Neural cell (in vitro differentiated cells): ENCODE data around the gene SHROOM4. TPM values are rescaled to one million over a fixed set of nuclear protein-coding genes. Genes with fewer than 3 reads are reported as not detected.

Experiments
- H2AFZ ChIP-seq: fragments of 200-600, 300-800 bp; sonication (generic), shearing (Covaris generic); 2 replicates; pipeline ENCODE4 v1.6.0; 2014; ENCODE audit warnings: low read depth, mild to moderate bottlenecking, antibody characterized with exemption, low read length, moderate library complexity
- H3F3A ChIP-seq: fragments of 200-600 bp; shearing (Covaris generic); 2 replicates; pipeline ENCODE4 v1.6.1; 2016; ENCODE audit warnings: mild to moderate bottlenecking, moderate library complexity, mixed read lengths, antibody characterized with exemption, low read length; ENCODE audit not compliant: insufficient read depth, poor library complexity, severe bottlenecking
- H3K27ac ChIP-seq: fragments of 200-600, 300-800 bp; sonication (generic), shearing (Covaris generic); 2 replicates; pipeline ENCODE4 v1.5.1; 2014; ENCODE audit warnings: mild to moderate bottlenecking, low read length, moderate library complexity
- H3K27me3 ChIP-seq: fragments of 300-800, 200-600 bp; sonication (generic), shearing (Covaris generic); 2 replicates; pipeline ENCODE4 v1.6.0; 2014; ENCODE audit warnings: mild to moderate bottlenecking, low read depth, low read length, moderate library complexity; ENCODE audit not compliant: insufficient read depth
- H3K36me3 ChIP-seq: fragments of 300-800, 200-600 bp; sonication (generic), shearing (Covaris generic); 2 replicates; pipeline ENCODE4 v1.5.1; 2014; ENCODE audit warnings: mild to moderate bottlenecking, antibody characterized with exemption, low read length, moderate library complexity; ENCODE audit not compliant: insufficient read depth
- H3K4me2 ChIP-seq: fragments of 300-800, 200-600 bp; sonication (generic), shearing (Covaris generic); 2 replicates; pipeline ENCODE4 v1.6.0; 2014; ENCODE audit warnings: mild to moderate bottlenecking, low read length
- H3K4me3 ChIP-seq: fragments of 300-800, 200-600 bp; sonication (generic), shearing (Covaris generic); 2 replicates; pipeline ENCODE4 v1.5.1; 2014; ENCODE audit warnings: mild to moderate bottlenecking, low read length, moderate library complexity
- H3K79me2 ChIP-seq: fragments of 200-600 bp; shearing (Covaris generic); replicated peaks from 2 replicates; pipeline ENCODE4 v1.6.0; 2014; ENCODE audit warnings: mild to moderate bottlenecking, low read length, moderate library complexity; ENCODE audit not compliant: insufficient read depth
- H3K9ac ChIP-seq: fragments of 300-800, 200-600 bp; sonication (generic), shearing (Covaris generic); 2 replicates; pipeline ENCODE4 v1.6.1; 2016; ENCODE audit warnings: mild to moderate bottlenecking, low read length, mixed read lengths
- H3K9me2 ChIP-seq: fragments of 200-600 bp; shearing (Covaris generic); 2 replicates; pipeline ENCODE4 v1.6.1; 2016; ENCODE audit warnings: mild to moderate bottlenecking, low read length, mixed read lengths; ENCODE audit not compliant: insufficient read depth
- H3K9me3 ChIP-seq: fragments of 200-600, 300-800 bp; sonication (generic), shearing (Covaris generic); 2 replicates; pipeline ENCODE4 v1.6.1; 2016; ENCODE audit warnings: mild to moderate bottlenecking, mixed run types, low read length, moderate library complexity, mixed read lengths
- H4K20me1 ChIP-seq: fragments of 200-600 bp; shearing (Covaris generic); 2 replicates; pipeline ENCODE4 v1.6.1; 2016; ENCODE audit warnings: mild to moderate bottlenecking, mixed run types; ENCODE audit not compliant: insufficient read depth
- CTCF ChIP-seq: fragments of 450-650 bp; IDR thresholded peaks from 2 replicates; pipeline ENCODE4 v1.5.1; 2014; ENCODE audit warnings: antibody characterized with exemption, mild to moderate bottlenecking, moderate library complexity; ENCODE audit not compliant: poor library complexity, severe bottlenecking
- EP300 ChIP-seq: fragments of 450-650 bp; conservative IDR thresholded peaks from 2 replicates; pipeline ENCODE4 v1.6.1; 2014; ENCODE audit warnings: antibody characterized with exemption, mild to moderate bottlenecking, moderate library complexity; ENCODE audit not compliant: poor library complexity, severe bottlenecking
- EZH2 ChIP-seq: fragments of 200-600, 300-800 bp; shearing (Covaris generic), sonication (generic); IDR thresholded peaks from 2 replicates; pipeline ENCODE4 v1.6.1; 2014; ENCODE audit warnings: antibody characterized with exemption, low read length, borderline replicate concordance, mild to moderate bottlenecking; ENCODE audit not compliant: insufficient read depth, poor library complexity, severe bottlenecking
- MXI1 ChIP-seq: fragments of 450-650 bp; conservative IDR thresholded peaks from 2 replicates; pipeline ENCODE4 v1.6.1; 2014; ENCODE audit warnings: antibody characterized with exemption, mild to moderate bottlenecking; ENCODE audit not compliant: poor library complexity, severe bottlenecking
- POLR2AphosphoS5 ChIP-seq: IDR thresholded peaks from 2 replicates; pipeline ENCODE4 v1.6.1; 2012
- RAD21 ChIP-seq: fragments of 450-650 bp; conservative IDR thresholded peaks from 2 replicates; pipeline ENCODE4 v1.6.1; 2014; ENCODE audit warnings: antibody characterized with exemption, mild to moderate bottlenecking, moderate library complexity
- REST ChIP-seq: IDR thresholded peaks from 2 replicates; pipeline ENCODE4 v1.6.1; 2012; ENCODE audit warnings: borderline replicate concordance
- SMC3 ChIP-seq: fragments of 450-650 bp; conservative IDR thresholded peaks from 2 replicates; pipeline ENCODE4 v1.6.1; 2014; ENCODE audit warnings: antibody characterized with exemption, mild to moderate bottlenecking, moderate library complexity; ENCODE audit not compliant: poor library complexity
- TAF1 ChIP-seq: IDR thresholded peaks from 2 replicates; pipeline ENCODE4 v1.6.1; 2012; ENCODE audit warnings: low read depth
- polyA plus RNA-seq: library from polyadenylated mRNA; depleted of rRNA; stranded (reverse); fragments of >200 nt; gene quantifications from 2 replicates; pipeline ENCODE4 v1.2.3, GENCODE V29; 2014

SHROOM4 gene
- polyA plus RNA-seq, 1 donor from 2014 or later, result 1.4 TPM

- Histone ChIP-seq H3K79me2 (no peaks in the 10 kb centered on the region), H3K9me3 (no peaks in the 10 kb centered on the region), H2AFZ (no peak overlapping the region), H3K27ac (no peak overlapping the region), H3K4me3 (no peak overlapping the region), H3K27me3 (no peaks in the 10 kb centered on the region), H3K9ac (no peak overlapping the region), H4K20me1 (no peaks in the 10 kb centered on the region), H3K4me2 (no peak overlapping the region), H3K36me3 (no peaks in the 10 kb centered on the region), H3K9me2 (no peaks in the 10 kb centered on the region), H3F3A (no peaks in the 10 kb centered on the region)
- TF ChIP-seq EP300 (no peak), MXI1 (no peak), REST (no peak), POLR2AphosphoS5 (no peak), SMC3 (no peak), TAF1 (no peak)
Observed at GRCh38 chrX:50718776-50719175, 95.2 kb downstream of the SHROOM4 start.

- no peak for TF ChIP-seq SMC3
- TF ChIP-seq EP300, result no peak
- TF ChIP-seq CTCF, result no peak
- no peak for TF ChIP-seq POLR2AphosphoS5
- no peak for TF ChIP-seq RAD21
- TF ChIP-seq REST, result no peak
- no peak for TF ChIP-seq MXI1
- TF ChIP-seq EZH2, result no peak
- TF ChIP-seq TAF1, result no peak
- no peak overlapping the region for H3K27ac ChIP-seq
- H3K9me2 ChIP-seq, result no peaks in the 10 kb centered on the region
- H4K20me1 ChIP-seq, result no peaks in the 10 kb centered on the region
- no peak overlapping the region for H3K4me3 ChIP-seq
- H3F3A ChIP-seq, result no peaks in the 10 kb centered on the region
- no peaks in the 10 kb centered on the region for H3K36me3 ChIP-seq
- H3K79me2 ChIP-seq, result no peaks in the 10 kb centered on the region
- no peaks in the 10 kb centered on the region for H3K9me3 ChIP-seq
- no peak overlapping the region for H3K9ac ChIP-seq
- no peak overlapping the region for H3K4me2 ChIP-seq
- no peaks in the 10 kb centered on the region for H3K27me3 ChIP-seq
- H2AFZ ChIP-seq, result no peak overlapping the region
Observed at GRCh38 chrX:50716706-50717105, 97.3 kb downstream of the SHROOM4 start.
